AG10803 (cell line): Measurements from ENCODE around the gene ECSIT.
"Not testable (repeated sequence)": the region's sequence is repeated elsewhere in the genome, so short reads cannot be mapped to it uniquely, and the experiment has no call there.

ENCODE experiments used
- DNase-seq: peaks from one replicate; pipeline ENCODE4 v3.0.0; 2010; ENCODE audit warnings: low read depth
- H3K4me3 ChIP-seq: 2 replicates; pipeline ENCODE4 v1.5.1; 2011; ENCODE audit warnings: mild to moderate bottlenecking, low read length, control low read depth
- CTCF ChIP-seq: conservative IDR thresholded peaks from 2 replicates; pipeline ENCODE4 v1.5.1; 2011; ENCODE audit warnings: mild to moderate bottlenecking, low read length, control low read depth, inconsistent platforms

Gene ECSIT

GRCh38 chr19:11566164-11566563, 37.2 kb upstream of the ECSIT start:
- no peak overlapping the region for H3K4me3 ChIP-seq
- no peak for TF ChIP-seq CTCF
- DNase-seq, result no peak

GRCh38 chr19:11565649-11565980, 36.7 kb upstream of the ECSIT start:
- not testable (repeated sequence) for DNase-seq, H3K4me3 ChIP-seq

- H3K4me3 ChIP-seq, DNase-seq: not testable (repeated sequence)
Observed at GRCh38 chr19:11564082-11564807, 35.3 kb upstream of the ECSIT start.

- no peak for DNase-seq
- no peak for TF ChIP-seq CTCF
- no peak overlapping the region for H3K4me3 ChIP-seq
Observed at GRCh38 chr19:11563532-11563931, 34.6 kb upstream of the ECSIT start.

DNA sequence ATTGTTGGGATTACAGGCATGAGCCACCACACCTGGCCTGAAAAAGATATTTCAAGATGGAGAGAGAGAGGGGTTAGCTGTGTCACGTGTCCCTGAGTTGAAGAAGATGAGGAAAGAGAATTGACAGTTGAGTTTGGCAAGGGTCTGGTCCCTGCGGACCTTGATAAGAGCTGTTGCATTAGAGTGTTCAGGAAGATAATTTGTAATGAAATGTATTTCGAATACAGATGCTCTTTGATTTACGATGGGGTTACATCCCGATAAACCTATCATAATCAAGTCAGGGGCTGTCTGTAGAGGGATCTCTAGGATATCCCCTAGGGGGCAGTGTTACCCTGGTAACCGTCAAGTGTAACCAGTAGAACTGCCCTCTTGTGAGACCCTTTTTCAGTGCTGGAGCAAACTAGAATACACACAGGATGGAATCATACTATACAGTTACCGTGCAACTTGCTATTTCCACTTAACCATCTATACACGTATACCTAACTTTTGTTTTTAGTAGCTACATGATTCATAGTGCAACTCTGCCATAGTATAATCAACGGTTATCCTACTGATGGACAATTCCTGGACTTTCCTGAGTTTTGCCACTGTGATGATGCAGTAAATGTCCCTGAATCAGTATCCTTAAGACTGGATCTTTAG, 31.6 kb upstream of the ECSIT start:
- peak; percentile 57 for DNase-seq
- no peak overlapping the region for H3K4me3 ChIP-seq
- TF ChIP-seq CTCF, result peak; percentile 66

DNA sequence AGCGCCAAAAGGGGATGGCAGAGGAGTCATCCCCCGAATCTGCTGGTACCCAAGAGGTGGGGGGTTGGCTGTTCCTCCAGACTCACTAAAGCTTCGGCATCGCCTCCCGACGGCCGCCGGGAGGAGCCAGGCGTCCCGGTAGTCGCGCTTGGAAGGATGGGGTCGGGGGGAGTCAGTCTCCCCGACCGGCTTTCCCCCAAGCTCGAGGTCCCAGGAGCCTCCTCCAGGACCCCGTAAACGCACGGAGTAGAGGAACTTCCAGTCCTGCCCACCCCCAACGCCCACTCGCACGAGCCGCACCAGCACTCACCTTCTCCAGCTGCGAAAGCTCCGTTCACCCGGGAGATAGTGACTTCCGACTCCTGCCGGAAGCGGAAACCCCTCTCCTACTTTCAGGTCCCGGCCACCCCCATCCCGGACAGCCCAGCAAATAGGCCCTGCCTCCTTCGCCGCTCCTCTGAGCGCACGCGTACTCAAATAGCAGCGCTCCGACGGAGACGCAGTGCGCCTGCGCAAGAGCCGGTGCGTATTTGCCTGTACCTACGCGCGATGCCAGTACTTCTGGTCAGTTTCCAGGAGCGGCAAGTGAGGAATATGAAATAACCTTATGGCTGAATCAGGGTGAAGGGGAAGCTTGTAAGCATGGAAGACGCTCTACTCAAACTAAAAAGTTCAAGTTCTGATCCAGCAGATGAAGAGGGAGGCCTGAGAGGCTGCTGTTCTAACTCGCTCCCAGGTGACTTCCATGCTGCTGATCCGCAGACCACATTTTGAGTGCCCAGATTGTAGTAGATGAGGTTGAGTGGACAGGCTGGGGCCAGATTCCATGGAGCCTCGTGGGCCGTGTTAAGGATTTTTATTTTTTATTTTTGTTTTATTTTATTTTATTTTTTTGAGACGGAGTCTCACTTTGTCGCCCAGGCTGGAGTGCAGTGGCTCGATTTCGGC, 30.2 kb upstream of the ECSIT start, which contains the start of gene ELOF1:
Gene ELOF1, minus strand, starts transcription at position 350 of the 948 bp plus-strand sequence. CDS start 4,883 bp downstream, outside the sequence.
- DNase-seq, result peak; percentile 97
- peak; percentile 33 for TF ChIP-seq CTCF
- peak within 1 kb of the TSS; percentile 97 for H3K4me3 ChIP-seq

- no peak for TF ChIP-seq CTCF
- no peak overlapping the region for H3K4me3 ChIP-seq
- DNase-seq, result no peak
Observed at GRCh38 chr19:11556634-11557420, 27.9 kb upstream of the ECSIT start.
